ENCODE data around the gene MAP6D1.

MAP6D1 gene

GRCh38 chr3:183837894-183838293 is 12.5 kb upstream of the MAP6D1 start:
- no peak for TF ChIP-seq CTCF (IDR thresholded peaks at IDR 0.05; ENCODE audit: extremely low read depth, insufficient read depth, missing control alignments)
- in situ Hi-C loops (cut with MboI; ENCODE audit: low pct_unique_long_range_greater_than_20kb, low sequenced_read_pairs, unreplicated experiment) = no loop called here
- no peak for DNase-seq (ENCODE audit: low spot score)

GRCh38 chr3:183837390-183837789 is 12.0 kb upstream of the MAP6D1 start:
- in situ Hi-C loops (cut with MboI; ENCODE audit: low pct_unique_long_range_greater_than_20kb, low sequenced_read_pairs, unreplicated experiment) = no loop called here
- DNase-seq (ENCODE audit: low spot score) = no peak
- TF ChIP-seq CTCF (IDR thresholded peaks at IDR 0.05; ENCODE audit: extremely low read depth, insufficient read depth, missing control alignments) = no peak

- no peak for DNase-seq (ENCODE audit: low spot score)
- in situ Hi-C loops (cut with MboI; ENCODE audit: low pct_unique_long_range_greater_than_20kb, low sequenced_read_pairs, unreplicated experiment) = no loop called here
Measured at GRCh38 chr3:183833516-183833915, 8.1 kb upstream of the MAP6D1 start.

GRCh38 chr3:183830187-183830586 is 4.8 kb upstream of the MAP6D1 start:
- in situ Hi-C loops (cut with MboI; ENCODE audit: low pct_unique_long_range_greater_than_20kb, low sequenced_read_pairs, unreplicated experiment) = no loop called here
- no peak for TF ChIP-seq CTCF (IDR thresholded peaks at IDR 0.05; ENCODE audit: extremely low read depth, insufficient read depth, missing control alignments)

More at GRCh38 chr3:183833516-183833915, 8.1 kb upstream of the MAP6D1 start:
- no peak for TF ChIP-seq CTCF (IDR thresholded peaks at IDR 0.05; ENCODE audit: extremely low read depth, insufficient read depth, missing control alignments)

GRCh38 chr3:183829466-183829865 is 4.1 kb upstream of the MAP6D1 start:
- no peak for DNase-seq (ENCODE audit: low spot score)
- in situ Hi-C loops (cut with MboI; ENCODE audit: low pct_unique_long_range_greater_than_20kb, low sequenced_read_pairs, unreplicated experiment) = no loop called here
- TF ChIP-seq CTCF (IDR thresholded peaks at IDR 0.05; ENCODE audit: extremely low read depth, insufficient read depth, missing control alignments) = no peak

More at GRCh38 chr3:183830187-183830586, 4.8 kb upstream of the MAP6D1 start:
- DNase-seq (ENCODE audit: low spot score) = no peak

GRCh38 chr3:183828538-183828870 is 3.1 kb upstream of the MAP6D1 start:
- no peak for DNase-seq (ENCODE audit: low spot score)
- in situ Hi-C loops (cut with MboI; ENCODE audit: low pct_unique_long_range_greater_than_20kb, low sequenced_read_pairs, unreplicated experiment) = no loop called here
- TF ChIP-seq CTCF (IDR thresholded peaks at IDR 0.05; ENCODE audit: extremely low read depth, insufficient read depth, missing control alignments) = no peak
